Stimulated activated CD4-positive, alpha-beta T cell treated with anti-CD3 and anti-CD28 coated beads, Interleukin-12 subunit alpha, Interleukin-12 subunit beta, amount 100 ng/mL, for 48 hours (primary cell): Measurements from ENCODE around the gene ZC2HC1C.
A peak's percentile ranks its signal among the peaks of the same experiment; 100 is the strongest.
"Not testable (repeated sequence)": the region's sequence is repeated elsewhere in the genome, so short reads cannot be mapped to it uniquely, and the experiment has no call there.

Experiments used
- DNase-seq, 3 donors: peaks; one replicate each; pipeline ENCODE4 v3.0.0-alpha.2; 2020; ENCODE audit warnings: low read depth in 2 of 3, low spot score in 1 of 3

ZC2HC1C gene

GRCh38 chr14:75094896-75095295 lies 25.5 kb downstream of the ZC2HC1C start:
- DNase-seq, result no peak

- no peak for DNase-seq
Measured at GRCh38 chr14:75095690-75096089, 26.2 kb downstream of the ZC2HC1C start.

- no peak for DNase-seq
Measured at GRCh38 chr14:75096959-75097358, 27.5 kb downstream of the ZC2HC1C start.

- no peak for DNase-seq
Measured at GRCh38 chr14:75098212-75098611, 28.8 kb downstream of the ZC2HC1C start.

GRCh38 chr14:75098682-75099081 lies 29.2 kb downstream of the ZC2HC1C start:
- no peak for DNase-seq

- no peak for DNase-seq
Measured at GRCh38 chr14:75101491-75101890, 32.0 kb downstream of the ZC2HC1C start.

GRCh38 chr14:75107186-75107585 lies 37.7 kb downstream of the ZC2HC1C start:
- DNase-seq, result no peak

GRCh38 chr14:75109877-75110276 lies 40.4 kb downstream of the ZC2HC1C start:
- no peak for DNase-seq

GRCh38 chr14:75113932-75114539 lies 44.6 kb downstream of the ZC2HC1C start:
- DNase-seq, result no peak

GRCh38 chr14:75119056-75119455 lies 49.6 kb downstream of the ZC2HC1C start:
- DNase-seq, result no peak

- DNase-seq, result no peak
Measured at GRCh38 chr14:75120541-75121291, 51.3 kb downstream of the ZC2HC1C start.

- no peak for DNase-seq
Measured at GRCh38 chr14:75121552-75121951, 52.1 kb downstream of the ZC2HC1C start.

GRCh38 chr14:75123991-75124390 lies 54.5 kb downstream of the ZC2HC1C start:
- peak in 1 of 3 donors; percentile 14 for DNase-seq

GRCh38 chr14:75125617-75126016 lies 56.2 kb downstream of the ZC2HC1C start:
- no peak for DNase-seq

GRCh38 chr14:75126121-75126544 lies 56.7 kb downstream of the ZC2HC1C start:
- no peak for DNase-seq

GRCh38 chr14:75126679-75127473 lies 57.4 kb downstream of the ZC2HC1C start, which contains the start of gene NEK9:
NEK9 (minus strand) TSS chr14:75127048; CDS start chr14:75126921, 127 bp downstream.
- DNase-seq, result peak; percentile 83 to 89 (median 87)

- not testable (repeated sequence) for DNase-seq
Measured at GRCh38 chr14:75127474-75127820, 58.0 kb downstream of the ZC2HC1C start.

- DNase-seq, result no peak
Measured at GRCh38 chr14:75127903-75128595, 58.6 kb downstream of the ZC2HC1C start.

- DNase-seq, result no peak
Measured at GRCh38 chr14:75128596-75128990, 59.2 kb downstream of the ZC2HC1C start.
